ENCODE results near the gene SLX9.

SLX9 gene

DNA sequence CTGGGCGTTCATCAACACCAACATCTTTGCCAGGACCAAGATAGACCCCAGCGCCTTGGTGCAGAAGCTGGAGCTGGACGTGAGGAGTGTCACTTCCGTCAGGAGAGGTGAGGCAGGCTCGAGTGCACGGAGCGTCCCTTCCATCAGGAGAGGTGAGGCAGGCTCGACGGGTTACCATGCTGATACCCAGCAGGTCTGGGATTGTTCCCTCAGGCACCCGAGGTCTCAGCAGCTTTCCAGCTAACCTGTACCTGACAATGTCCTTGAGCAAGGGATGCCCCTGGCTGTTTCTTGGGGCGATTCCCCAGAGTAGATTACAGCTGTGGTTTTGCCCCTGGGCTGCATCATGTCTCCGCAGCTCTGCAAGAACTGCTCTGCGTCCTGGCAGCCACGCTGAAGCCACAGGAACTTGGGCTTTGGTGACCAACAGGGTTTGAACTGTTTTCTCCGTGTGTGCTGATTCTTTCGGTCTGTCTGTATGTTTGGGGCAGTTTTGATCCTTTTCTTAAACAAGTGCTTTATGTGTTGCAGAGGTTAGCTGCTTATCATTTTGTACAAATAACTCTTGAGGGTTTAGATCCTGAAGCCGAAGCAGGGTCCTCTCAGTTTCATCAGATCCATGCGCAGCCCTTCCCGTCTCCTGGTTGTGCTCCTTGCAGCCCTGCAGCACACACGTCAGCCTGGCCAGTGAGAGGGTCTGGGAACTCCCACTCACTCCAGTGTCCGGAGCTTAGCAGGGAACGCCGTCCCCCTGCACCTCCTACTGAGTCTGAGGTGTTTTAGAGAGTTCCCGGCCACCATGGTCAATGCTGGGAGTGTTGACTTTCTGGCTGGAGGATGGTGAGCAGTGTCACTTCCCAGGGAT is 4.1 kb downstream of the SLX9 start:
- no peak for DNase-seq (ENCODE audit: low read depth, low spot score)
- TF ChIP-seq POLR2AphosphoS5 (IDR thresholded peaks at IDR 0.05; ENCODE audit: borderline replicate concordance, low read depth, low read length) (no peak), FOXP2 (optimal IDR thresholded peaks at IDR 0.05; ENCODE audit: control extremely low read depth, extremely low read length, insufficient read depth) (no peak), EZH2 (IDR thresholded peaks at IDR 0.05) (no peak)
- Histone ChIP-seq H3K9ac (ENCODE audit: insufficient read length) (no peak overlapping the region), H3K36me3 (ENCODE audit: insufficient read depth, low read length) (peaks cover 57% of the 10 kb centered on the region), H3K27ac (no peak overlapping the region), H3K4me3 (no peak overlapping the region), H3K9me3 (ENCODE audit: low read depth, low read length) (no peaks in the 10 kb centered on the region)

DNA sequence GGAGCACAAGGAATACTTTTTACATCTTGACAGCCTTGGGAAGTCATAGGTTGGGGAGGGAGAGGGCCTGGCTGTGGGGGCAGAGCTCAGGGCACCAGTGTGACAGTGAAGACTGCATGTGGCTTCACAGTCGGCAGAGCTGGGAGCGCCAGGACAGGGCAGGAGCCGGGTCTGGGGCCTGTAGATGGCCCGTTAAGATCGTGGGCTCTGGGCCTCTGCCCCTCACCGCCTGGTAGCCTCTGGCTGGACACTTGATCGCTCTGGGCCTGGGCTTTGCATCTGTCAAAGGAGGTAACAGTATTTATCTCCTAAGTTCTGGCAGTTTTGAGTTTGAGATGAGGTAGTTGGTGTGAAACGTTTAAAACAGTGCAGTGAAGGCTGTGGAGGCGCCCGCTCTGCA is 4.8 kb downstream of the SLX9 start:
- Histone ChIP-seq H3K36me3 (ENCODE audit: insufficient read depth, low read length) (peaks cover 63% of the 10 kb centered on the region), H3K9ac (ENCODE audit: insufficient read length) (no peak overlapping the region), H3K27ac (no peak overlapping the region), H3K9me3 (ENCODE audit: low read depth, low read length) (no peaks in the 10 kb centered on the region), H3K4me3 (no peak overlapping the region)
- TF ChIP-seq POLR2AphosphoS5 (IDR thresholded peaks at IDR 0.05; ENCODE audit: borderline replicate concordance, low read depth, low read length): no peak
- no peak for TF ChIP-seq FOXP2 (optimal IDR thresholded peaks at IDR 0.05; ENCODE audit: control extremely low read depth, extremely low read length, insufficient read depth)
- TF ChIP-seq EZH2 (IDR thresholded peaks at IDR 0.05): no peak
- DNase-seq (ENCODE audit: low read depth, low spot score): no peak

DNA sequence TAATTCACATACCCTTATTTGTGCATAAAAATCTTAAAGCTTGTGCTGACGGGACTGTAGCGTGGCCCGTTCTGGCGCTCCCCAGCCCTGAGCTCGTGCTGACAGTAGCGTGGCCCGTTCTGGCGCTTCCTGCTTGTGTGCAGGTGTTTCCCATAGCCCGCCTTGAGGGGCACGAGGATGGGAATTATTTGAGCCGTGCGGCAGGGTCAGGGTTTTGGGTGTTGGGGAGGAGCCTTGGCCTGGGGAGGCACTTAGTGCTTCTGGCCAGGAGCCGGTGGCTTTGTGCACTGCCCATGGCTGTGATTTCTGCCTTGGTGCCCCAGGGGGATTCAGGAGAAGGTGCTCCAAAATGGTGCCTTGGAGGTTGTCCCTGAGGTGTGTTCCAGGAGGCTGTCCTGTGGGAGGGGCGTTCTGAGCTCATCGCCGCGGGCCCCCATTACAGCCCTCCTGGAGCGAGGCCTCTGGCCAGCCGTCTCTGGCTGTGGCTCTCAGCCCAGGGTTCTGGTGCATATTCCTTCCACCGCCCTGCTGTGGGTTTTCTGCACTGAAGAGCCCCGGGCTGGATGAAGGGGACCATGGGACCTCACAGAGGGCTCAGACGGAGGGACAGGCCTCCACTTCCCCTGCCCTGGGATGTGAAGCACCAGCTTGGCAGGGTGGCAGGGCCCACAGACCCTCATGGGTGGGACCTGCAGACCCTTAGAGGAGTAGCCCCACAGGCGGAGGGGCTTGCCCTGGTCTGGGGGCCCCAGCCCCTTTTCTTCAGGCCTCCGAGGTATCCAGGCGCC is 6.6 kb downstream of the SLX9 start:
- H3K9me3 ChIP-seq (ENCODE audit: low read depth, low read length): no peaks in the 10 kb centered on the region
- H3K9ac ChIP-seq (ENCODE audit: insufficient read length): no peak overlapping the region
- no peak for DNase-seq (ENCODE audit: low read depth, low spot score)
- TF ChIP-seq FOXP2 (optimal IDR thresholded peaks at IDR 0.05; ENCODE audit: control extremely low read depth, extremely low read length, insufficient read depth) (no peak), POLR2AphosphoS5 (IDR thresholded peaks at IDR 0.05; ENCODE audit: borderline replicate concordance, low read depth, low read length) (no peak), EZH2 (IDR thresholded peaks at IDR 0.05) (no peak)
- no peak overlapping the region for H3K4me3 ChIP-seq
- no peak overlapping the region for H3K27ac ChIP-seq
- peaks cover 77% of the 10 kb centered on the region for H3K36me3 ChIP-seq (ENCODE audit: insufficient read depth, low read length)

DNA sequence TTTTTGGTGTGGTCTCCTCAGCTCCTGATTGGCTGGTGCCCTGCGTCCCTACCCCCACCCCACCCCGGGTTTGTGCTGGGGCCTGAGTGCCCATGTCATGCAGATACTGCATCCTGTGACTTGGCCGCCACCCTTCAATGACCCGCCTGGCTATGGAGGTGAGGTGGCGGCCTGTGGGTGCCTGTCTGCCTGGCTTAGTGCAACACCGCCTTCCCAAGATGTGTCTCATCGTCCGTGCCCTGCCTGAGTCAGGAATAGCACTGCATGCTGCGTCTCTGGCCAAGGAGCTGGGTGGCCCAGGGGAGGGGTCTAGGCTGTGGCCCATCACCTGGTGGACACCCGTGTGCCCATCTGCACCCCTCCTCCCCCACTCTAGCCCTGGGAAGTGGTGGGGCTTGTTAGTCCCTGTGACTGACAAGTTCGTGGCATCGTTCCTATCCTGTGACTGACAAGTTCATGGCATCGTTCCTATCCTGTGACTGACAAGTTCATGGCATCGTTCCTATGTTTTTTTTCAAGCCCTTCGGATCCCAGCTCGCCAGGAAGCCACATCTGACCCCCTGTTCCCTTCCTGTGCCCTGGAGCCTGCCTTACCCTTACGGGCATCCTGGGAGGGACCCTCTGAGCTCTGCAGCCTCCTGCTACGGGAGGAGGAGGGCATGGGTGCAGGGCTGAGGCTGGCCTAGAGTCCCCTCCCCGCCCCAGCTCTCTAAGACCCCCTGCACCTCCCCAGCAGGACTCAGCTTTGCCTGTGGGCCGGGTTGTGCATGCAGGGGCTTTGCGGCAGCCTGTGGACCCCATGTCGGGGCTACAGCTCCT is 7.5 kb downstream of the SLX9 start:
- no peak for TF ChIP-seq FOXP2 (optimal IDR thresholded peaks at IDR 0.05; ENCODE audit: control extremely low read depth, extremely low read length, insufficient read depth)
- no peak for TF ChIP-seq POLR2AphosphoS5 (IDR thresholded peaks at IDR 0.05; ENCODE audit: borderline replicate concordance, low read depth, low read length)
- no peak for TF ChIP-seq EZH2 (IDR thresholded peaks at IDR 0.05)
- Histone ChIP-seq H3K36me3 (ENCODE audit: insufficient read depth, low read length) (peaks cover 71% of the 10 kb centered on the region), H3K9ac (ENCODE audit: insufficient read length) (no peak overlapping the region), H3K27ac (no peak overlapping the region), H3K9me3 (ENCODE audit: low read depth, low read length) (no peaks in the 10 kb centered on the region), H3K4me3 (no peak overlapping the region)
- DNase-seq (ENCODE audit: low read depth, low spot score): no peak

DNA sequence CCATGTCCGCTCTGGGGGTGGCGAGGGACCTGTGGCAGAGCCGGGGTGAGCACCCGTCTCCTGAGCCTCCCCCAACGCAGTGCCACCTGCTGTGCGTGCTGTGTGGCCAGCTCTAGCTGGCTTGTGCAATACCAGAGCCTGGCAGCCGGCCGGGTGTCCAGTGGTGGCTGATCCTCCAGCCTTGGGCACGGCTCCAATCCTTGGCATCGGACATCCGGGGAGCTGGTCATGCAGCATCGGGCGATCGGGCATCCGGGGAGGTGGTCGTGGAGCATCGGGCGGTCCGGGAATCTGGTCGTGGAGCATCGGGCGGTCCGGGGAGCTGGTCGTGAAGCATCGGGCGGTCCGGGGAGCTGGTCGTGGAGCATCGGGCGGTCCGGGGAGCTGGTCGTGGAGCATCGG is 8.1 kb downstream of the SLX9 start:
- peaks cover 65% of the 10 kb centered on the region for H3K36me3 ChIP-seq (ENCODE audit: insufficient read depth, low read length)
- TF ChIP-seq FOXP2 (optimal IDR thresholded peaks at IDR 0.05; ENCODE audit: control extremely low read depth, extremely low read length, insufficient read depth) (no peak), EZH2 (IDR thresholded peaks at IDR 0.05) (no peak), POLR2AphosphoS5 (IDR thresholded peaks at IDR 0.05; ENCODE audit: borderline replicate concordance, low read depth, low read length) (no peak)
- no peak overlapping the region for H3K9ac ChIP-seq (ENCODE audit: insufficient read length)
- H3K9me3 ChIP-seq (ENCODE audit: low read depth, low read length): no peaks in the 10 kb centered on the region
- H3K27ac ChIP-seq: no peak overlapping the region
- no peak overlapping the region for H3K4me3 ChIP-seq
- no peak for DNase-seq (ENCODE audit: low read depth, low spot score)

DNA sequence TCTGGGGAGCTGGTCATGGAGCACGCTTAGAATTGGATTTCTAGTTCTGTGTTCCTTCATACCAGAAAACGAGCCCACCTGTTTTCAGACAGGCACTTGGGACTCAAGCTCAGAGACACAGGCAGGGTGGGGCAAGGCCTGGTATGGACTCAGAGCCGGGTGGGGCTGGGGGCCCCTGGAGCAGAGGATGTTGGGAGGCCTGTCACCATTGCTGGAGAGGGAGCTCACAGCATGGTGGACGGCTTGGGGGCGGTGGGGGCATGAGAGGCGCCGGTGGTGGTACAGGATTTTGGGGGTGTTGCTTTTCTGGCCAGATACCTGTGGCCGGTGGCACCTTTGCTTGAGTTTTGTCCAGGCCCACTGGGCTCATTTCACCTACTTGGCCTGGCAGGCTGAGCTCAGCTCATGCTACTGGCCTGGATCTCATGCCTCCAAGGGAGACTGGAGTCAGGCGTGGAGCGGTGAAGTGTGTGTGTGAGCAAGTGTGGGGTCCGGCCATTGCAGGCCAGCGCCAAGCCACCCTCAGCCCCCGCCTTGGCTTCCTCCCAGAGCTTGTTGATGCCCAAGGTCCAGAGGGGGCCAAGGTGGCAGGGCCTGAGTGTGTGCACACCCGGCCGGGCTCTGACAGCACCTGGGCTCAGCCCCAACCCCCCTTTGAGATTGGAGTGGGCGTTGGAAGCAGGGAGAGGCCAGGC is 8.7 kb downstream of the SLX9 start:
- no peak overlapping the region for H3K27ac ChIP-seq
- H3K9ac ChIP-seq (ENCODE audit: insufficient read length): no peak overlapping the region
- no peak overlapping the region for H3K4me3 ChIP-seq
- H3K9me3 ChIP-seq (ENCODE audit: low read depth, low read length): no peaks in the 10 kb centered on the region
- peaks cover 60% of the 10 kb centered on the region for H3K36me3 ChIP-seq (ENCODE audit: insufficient read depth, low read length)
- TF ChIP-seq FOXP2 (optimal IDR thresholded peaks at IDR 0.05; ENCODE audit: control extremely low read depth, extremely low read length, insufficient read depth) (no peak), POLR2AphosphoS5 (IDR thresholded peaks at IDR 0.05; ENCODE audit: borderline replicate concordance, low read depth, low read length) (no peak), EZH2 (IDR thresholded peaks at IDR 0.05) (no peak)
- DNase-seq (ENCODE audit: low read depth, low spot score): no peak

DNA sequence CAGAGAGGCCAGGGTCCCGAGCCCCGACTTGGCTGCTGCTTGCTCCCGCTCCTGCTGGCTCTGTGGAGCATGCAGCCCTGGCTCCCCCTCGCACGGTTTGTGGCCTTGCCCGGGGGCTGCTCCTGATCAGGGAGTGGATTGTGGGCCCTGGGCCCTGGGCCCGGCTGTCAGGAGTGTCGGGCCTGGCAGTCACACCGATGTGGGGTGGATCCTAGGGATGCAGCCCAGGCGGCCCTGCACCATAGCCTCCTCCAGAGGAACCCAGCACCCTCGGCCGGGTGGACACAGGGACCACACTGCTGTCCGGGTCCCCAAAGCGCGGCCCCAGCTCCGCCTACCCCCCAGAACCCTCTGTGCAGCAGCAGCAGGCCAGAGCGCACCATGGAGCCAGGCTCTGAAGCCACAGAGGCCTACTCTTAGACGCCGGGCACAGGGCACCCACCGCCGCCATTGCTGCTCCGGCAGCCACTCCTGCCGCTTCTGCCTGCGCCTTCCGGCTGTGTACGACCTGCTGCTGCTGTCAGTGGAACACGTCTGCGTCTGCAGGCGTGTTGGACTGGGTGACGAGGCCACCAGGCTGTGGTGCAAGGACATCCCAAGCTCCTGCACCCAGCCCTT is 9.4 kb downstream of the SLX9 start:
- no peak for DNase-seq (ENCODE audit: low read depth, low spot score)
- Histone ChIP-seq H3K9ac (ENCODE audit: insufficient read length) (no peak overlapping the region), H3K27ac (no peak overlapping the region), H3K9me3 (ENCODE audit: low read depth, low read length) (no peaks in the 10 kb centered on the region), H3K4me3 (no peak overlapping the region), H3K36me3 (ENCODE audit: insufficient read depth, low read length) (peaks cover 60% of the 10 kb centered on the region)
- TF ChIP-seq POLR2AphosphoS5 (IDR thresholded peaks at IDR 0.05; ENCODE audit: borderline replicate concordance, low read depth, low read length): no peak
- TF ChIP-seq FOXP2 (optimal IDR thresholded peaks at IDR 0.05; ENCODE audit: control extremely low read depth, extremely low read length, insufficient read depth): no peak
- no peak for TF ChIP-seq EZH2 (IDR thresholded peaks at IDR 0.05)

Measured in SK-N-MC (cell line).